Panc1 (cell line): ENCODE data around the gene ENPEP.

ENCODE experiments used
- POLR2AphosphoS5 ChIP-seq: IDR thresholded peaks from 2 replicates; pipeline ENCODE4 v1.6.1; 2012; ENCODE audit warnings: mild to moderate bottlenecking, low read depth, low read length, moderate library complexity
- REST ChIP-seq, 2 experiments: IDR thresholded peaks; 2 replicates each; pipeline ENCODE4 v1.6.1; 2011 to 2012; ENCODE audit warnings: low read depth in 2 of 2, control low read depth in 1 of 2, low read length in 1 of 2, mild to moderate bottlenecking in 1 of 2, moderate library complexity in 1 of 2; ENCODE audit not compliant: insufficient read depth in 1 of 2
- TF ChIP-seq, protein P1 (sequence below): fragments of 450-650 bp; IDR thresholded peaks from 2 replicates; pipeline ENCODE4 v1.5.1; 2017; ENCODE audit warnings: mild to moderate bottlenecking

DNA sequence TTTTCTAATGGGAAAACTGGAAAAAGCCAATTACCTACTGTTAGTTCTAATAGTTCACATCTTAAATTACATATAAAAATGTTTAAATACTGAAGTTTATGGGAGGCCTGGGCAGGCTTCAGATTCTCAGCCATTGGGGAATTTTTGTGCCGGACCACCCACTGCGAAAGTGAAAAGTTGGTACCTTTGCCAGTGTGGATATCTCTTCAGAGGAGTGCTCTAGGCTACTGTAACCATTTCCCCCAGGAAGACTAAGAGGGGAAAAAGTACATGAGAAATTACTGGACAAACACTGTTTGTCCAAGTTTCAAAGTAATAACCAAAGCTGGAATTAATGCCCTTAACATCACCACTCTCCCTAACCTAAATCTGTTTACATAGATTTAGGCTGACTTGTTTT lies 126.1 kb downstream of the ENPEP start:
- TF ChIP-seq, protein P1, sequence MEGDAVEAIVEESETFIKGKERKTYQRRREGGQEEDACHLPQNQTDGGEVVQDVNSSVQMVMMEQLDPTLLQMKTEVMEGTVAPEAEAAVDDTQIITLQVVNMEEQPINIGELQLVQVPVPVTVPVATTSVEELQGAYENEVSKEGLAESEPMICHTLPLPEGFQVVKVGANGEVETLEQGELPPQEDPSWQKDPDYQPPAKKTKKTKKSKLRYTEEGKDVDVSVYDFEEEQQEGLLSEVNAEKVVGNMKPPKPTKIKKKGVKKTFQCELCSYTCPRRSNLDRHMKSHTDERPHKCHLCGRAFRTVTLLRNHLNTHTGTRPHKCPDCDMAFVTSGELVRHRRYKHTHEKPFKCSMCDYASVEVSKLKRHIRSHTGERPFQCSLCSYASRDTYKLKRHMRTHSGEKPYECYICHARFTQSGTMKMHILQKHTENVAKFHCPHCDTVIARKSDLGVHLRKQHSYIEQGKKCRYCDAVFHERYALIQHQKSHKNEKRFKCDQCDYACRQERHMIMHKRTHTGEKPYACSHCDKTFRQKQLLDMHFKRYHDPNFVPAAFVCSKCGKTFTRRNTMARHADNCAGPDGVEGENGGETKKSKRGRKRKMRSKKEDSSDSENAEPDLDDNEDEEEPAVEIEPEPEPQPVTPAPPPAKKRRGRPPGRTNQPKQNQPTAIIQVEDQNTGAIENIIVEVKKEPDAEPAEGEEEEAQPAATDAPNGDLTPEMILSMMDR, result no peak
- no peak for TF ChIP-seq REST (IDR thresholded peaks at IDR 0.05; ENCODE audit: insufficient read depth in 1 of 2, low read depth in 2 of 2, low read length in 1 of 2)
- TF ChIP-seq POLR2AphosphoS5, result no peak
